ENCODE data around the gene ARHGAP26. TPM values are rescaled to one million over a fixed set of nuclear protein-coding genes. Genes with fewer than 3 reads are reported as not detected.
A peak's percentile ranks its signal among the peaks of the same experiment; 100 is the strongest.

ARHGAP26 gene
- total and polyA plus RNA-seq, 12 donors = 7.5 to 45.8 (median 37.2) TPM

DNA sequence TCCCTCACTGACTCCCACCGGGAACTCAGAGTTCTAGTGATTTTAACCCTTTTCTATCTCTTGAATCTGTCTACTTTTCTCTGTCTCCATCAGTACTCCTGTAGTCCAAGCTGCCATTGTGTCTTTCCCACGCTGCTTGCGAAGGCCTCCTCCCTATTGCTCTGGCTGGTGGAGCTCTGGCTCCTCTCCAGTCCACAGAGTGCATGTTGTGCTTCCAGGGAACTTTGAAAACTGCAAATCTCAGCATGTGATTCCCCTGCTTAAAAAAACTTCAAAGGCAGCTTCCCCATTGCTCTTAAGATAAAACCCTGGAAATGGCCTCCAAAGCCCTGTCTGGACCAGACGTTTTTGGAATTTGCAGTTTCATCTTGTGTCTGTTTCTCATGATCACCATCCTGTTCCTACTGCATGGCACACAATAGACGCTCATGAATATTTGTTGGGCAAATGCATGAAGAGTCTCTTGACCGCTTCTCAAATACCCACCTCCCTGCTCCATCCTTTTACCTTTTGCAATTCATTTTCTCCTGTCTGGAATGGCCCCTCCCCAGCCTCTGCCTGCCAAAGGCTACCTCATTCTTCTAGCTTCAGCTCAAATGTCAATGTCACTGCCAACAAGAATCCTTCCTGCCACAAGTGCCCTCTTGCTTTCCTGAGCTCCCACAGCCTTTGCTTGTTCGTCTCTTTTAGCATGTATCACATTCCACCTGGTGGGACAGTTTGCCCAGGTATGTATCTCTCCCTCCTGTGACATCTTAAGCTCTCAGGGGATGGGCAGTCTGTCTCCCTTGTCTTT, 293.2 kb downstream of the ARHGAP26 start:
- DNase-seq = peak; percentile 69 to 77
- ATAC-seq = peak; percentile 52 to 90 (median 78)

DNA sequence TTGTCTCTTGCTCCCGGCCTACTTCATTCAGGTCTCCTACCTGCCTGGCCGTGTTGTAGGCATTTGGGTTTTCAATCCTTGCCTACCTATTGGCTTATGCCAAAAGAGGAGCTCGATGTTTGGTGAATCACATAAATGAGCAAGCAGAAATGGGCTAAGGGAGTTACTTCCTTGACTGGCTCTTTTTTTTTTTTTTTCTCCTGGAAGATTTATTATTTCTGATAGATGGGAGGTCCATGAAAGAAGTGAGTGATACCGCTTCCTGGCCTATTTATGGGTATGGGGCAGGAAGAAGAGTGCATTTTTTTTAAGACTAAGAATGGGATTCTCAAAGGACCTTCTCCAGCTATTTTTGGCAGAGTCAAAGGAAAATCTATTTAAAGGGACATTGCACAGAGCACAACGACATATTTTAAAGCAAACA, 294.1 kb downstream of the ARHGAP26 start:
- peak; percentile 49 to 87 (median 78) for ATAC-seq

More for the DNA sequence above, 293.2 kb downstream of the ARHGAP26 start:
- peaks cover 9 to 84% (median 73%) of the 10 kb centered on the region in 9 donors for H3K4me1 ChIP-seq
- peaks cover 0 to 28% (median 0%) of the 10 kb centered on the region in 9 donors for H3K36me3 ChIP-seq
- intact Hi-C loops (cut with DNase I) = loop anchor here in 2 of 10 donors (5.0 to 10.0 kb wide), 4 partner anchors 56 to 139 kb away; no protein-coding TSS in a partner anchor
- 30 to 39% methylated on average over 7 of the region's 7 CpGs for WGBS, 2 donors
- H3K27ac ChIP-seq = peak overlapping the region; percentile 16 to 85 (median 76)
- no peaks in the 10 kb centered on the region for H3K9me3 ChIP-seq
- H3K27me3 ChIP-seq = no peaks in the 10 kb centered on the region
- TF ChIP-seq, protein P1, sequence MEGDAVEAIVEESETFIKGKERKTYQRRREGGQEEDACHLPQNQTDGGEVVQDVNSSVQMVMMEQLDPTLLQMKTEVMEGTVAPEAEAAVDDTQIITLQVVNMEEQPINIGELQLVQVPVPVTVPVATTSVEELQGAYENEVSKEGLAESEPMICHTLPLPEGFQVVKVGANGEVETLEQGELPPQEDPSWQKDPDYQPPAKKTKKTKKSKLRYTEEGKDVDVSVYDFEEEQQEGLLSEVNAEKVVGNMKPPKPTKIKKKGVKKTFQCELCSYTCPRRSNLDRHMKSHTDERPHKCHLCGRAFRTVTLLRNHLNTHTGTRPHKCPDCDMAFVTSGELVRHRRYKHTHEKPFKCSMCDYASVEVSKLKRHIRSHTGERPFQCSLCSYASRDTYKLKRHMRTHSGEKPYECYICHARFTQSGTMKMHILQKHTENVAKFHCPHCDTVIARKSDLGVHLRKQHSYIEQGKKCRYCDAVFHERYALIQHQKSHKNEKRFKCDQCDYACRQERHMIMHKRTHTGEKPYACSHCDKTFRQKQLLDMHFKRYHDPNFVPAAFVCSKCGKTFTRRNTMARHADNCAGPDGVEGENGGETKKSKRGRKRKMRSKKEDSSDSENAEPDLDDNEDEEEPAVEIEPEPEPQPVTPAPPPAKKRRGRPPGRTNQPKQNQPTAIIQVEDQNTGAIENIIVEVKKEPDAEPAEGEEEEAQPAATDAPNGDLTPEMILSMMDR (IDR thresholded peaks at IDR 0.05) = peak in 3 of 9 donors; percentile 5 to 26 (median 11)
- H3K4me3 ChIP-seq = peak overlapping the region in 1 of 10 donors; percentile 19

DNA sequence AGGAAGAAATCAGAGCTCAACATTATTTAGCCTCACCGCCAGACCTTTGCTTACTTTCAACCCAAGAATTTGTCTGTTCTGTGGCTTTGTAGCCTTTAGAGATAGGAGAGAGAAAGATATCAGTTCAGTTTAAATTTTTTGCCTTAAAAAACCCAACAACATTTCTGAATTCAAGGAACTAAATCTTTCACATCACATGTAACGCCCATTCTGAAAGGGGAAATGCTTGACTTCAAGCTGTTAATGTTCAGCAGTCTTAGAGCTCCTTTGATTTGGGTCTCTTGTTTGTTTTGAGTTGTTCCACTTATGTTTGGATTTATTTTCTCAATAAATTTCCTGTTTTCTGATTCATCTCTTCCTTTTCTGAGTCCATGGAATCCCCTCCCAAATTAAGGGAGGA, 294.5 kb downstream of the ARHGAP26 start:
- H3K4me1 ChIP-seq = peaks cover 9 to 78% (median 67%) of the 10 kb centered on the region in 9 donors
- H3K9me3 ChIP-seq = no peaks in the 10 kb centered on the region
- no peak for DNase-seq
- ATAC-seq = peak in 1 of 8 donors; percentile 19
- intact Hi-C loops (cut with DNase I) = loop anchor here in 2 of 10 donors (5.0 to 10.0 kb wide), 4 partner anchors 57 to 140 kb away; no protein-coding TSS in a partner anchor
- TF ChIP-seq, protein P1 (IDR thresholded peaks at IDR 0.05) = no peak
- peaks cover 0 to 30% (median 3%) of the 10 kb centered on the region in 9 donors for H3K36me3 ChIP-seq
- no peaks in the 10 kb centered on the region for H3K27me3 ChIP-seq
- WGBS, 2 donors = 36 to 39% methylated on average over 2 of the region's 2 CpGs
- H3K27ac ChIP-seq = peak overlapping the region; percentile 38 to 85 (median 76)
- H3K4me3 ChIP-seq = peak overlapping the region in 3 of 10 donors; percentile 0 to 19 (median 14)

More for the DNA sequence above, 294.1 kb downstream of the ARHGAP26 start:
- DNase-seq = no peak
- intact Hi-C loops (cut with DNase I) = loop anchor here in 2 of 10 donors (5.0 to 10.0 kb wide), 4 partner anchors 57 to 139 kb away; no protein-coding TSS in a partner anchor
- peak overlapping the region in 3 of 10 donors; percentile 0 to 19 (median 14) for H3K4me3 ChIP-seq
- peaks cover 0 to 28% (median 3%) of the 10 kb centered on the region in 9 donors for H3K36me3 ChIP-seq
- H3K27me3 ChIP-seq = no peaks in the 10 kb centered on the region
- WGBS, 2 donors = 18 to 33% methylated on average over 5 of the region's 5 CpGs
- TF ChIP-seq, protein P1 (IDR thresholded peaks at IDR 0.05) = no peak
- H3K9me3 ChIP-seq = no peaks in the 10 kb centered on the region
- peak overlapping the region; percentile 38 to 85 (median 76) for H3K27ac ChIP-seq
- peaks cover 9 to 82% (median 71%) of the 10 kb centered on the region in 9 donors for H3K4me1 ChIP-seq

All from heart right ventricle (tissue), 16 donors.